NCI-H345 (cell line): ENCODE data around the gene ZW10.
"Not testable (repeated sequence)": the region's sequence is repeated elsewhere in the genome, so short reads cannot be mapped to it uniquely, and the experiment has no call there.

ENCODE experiments used
- DNase-seq: peaks from one replicate; lab custom pipeline; 2025; lab: John Stamatoyannopoulos, UW

Gene ZW10

GRCh38 chr11:113773416-113774173, at the start of gene ZW10:
Gene ZW10, minus strand, starts transcription at chr11:113773692. Its CDS starts 26 bp downstream, at chr11:113773666.
- peak; percentile 97 for DNase-seq

GRCh38 chr11:113818426-113818825, 44.9 kb upstream of the ZW10 start:
- no peak for DNase-seq

GRCh38 chr11:113817626-113818025, 44.1 kb upstream of the ZW10 start:
- DNase-seq = no peak

- no peak for DNase-seq
Measured at GRCh38 chr11:113817162-113817561, 43.7 kb upstream of the ZW10 start.

GRCh38 chr11:113814181-113814580, 40.7 kb upstream of the ZW10 start:
- no peak for DNase-seq

- DNase-seq = no peak
Measured at GRCh38 chr11:113808931-113809330, 35.4 kb upstream of the ZW10 start.

GRCh38 chr11:113806406-113806805, 32.9 kb upstream of the ZW10 start:
- DNase-seq = no peak

- DNase-seq = no peak
Measured at GRCh38 chr11:113805640-113806039, 32.1 kb upstream of the ZW10 start.

- DNase-seq = no peak
Measured at GRCh38 chr11:113802621-113803020, 29.1 kb upstream of the ZW10 start.

GRCh38 chr11:113796663-113797259, 23.3 kb upstream of the ZW10 start:
- DNase-seq = peak; percentile 10

- DNase-seq = no peak
Measured at GRCh38 chr11:113789675-113790320, 16.3 kb upstream of the ZW10 start.

- not testable (repeated sequence) for DNase-seq
Measured at GRCh38 chr11:113789016-113789415, 15.5 kb upstream of the ZW10 start.

- DNase-seq = no peak
Measured at GRCh38 chr11:113782134-113782533, 8.6 kb upstream of the ZW10 start.

GRCh38 chr11:113781682-113782081, 8.2 kb upstream of the ZW10 start:
- no peak for DNase-seq

- DNase-seq = no peak
Measured at GRCh38 chr11:113779496-113779895, 6.0 kb upstream of the ZW10 start, which contains the start of gene CLDN25. Gene CLDN25, plus strand, starts transcription at chr11:113779796. Its CDS starts 0 bp downstream, at chr11:113779796.

GRCh38 chr11:113778111-113778910, 4.8 kb upstream of the ZW10 start:
- no peak for DNase-seq

- DNase-seq = no peak
Measured at GRCh38 chr11:113774174-113774503, 647 bp upstream of the ZW10 start.

- DNase-seq = peak; percentile 30
Measured at GRCh38 chr11:113773092-113773415, 438 bp downstream of the ZW10 start.

GRCh38 chr11:113771964-113772363, 1.5 kb downstream of the ZW10 start:
- DNase-seq = no peak

GRCh38 chr11:113764527-113765219, 8.8 kb downstream of the ZW10 start:
- no peak for DNase-seq

GRCh38 chr11:113763040-113763439, 10.5 kb downstream of the ZW10 start:
- not testable (repeated sequence) for DNase-seq

- DNase-seq = no peak
Measured at GRCh38 chr11:113760241-113760640, 13.3 kb downstream of the ZW10 start.
